ENCODE results near the gene DDX3X.

- TF ChIP-seq CTCF (IDR thresholded peaks at IDR 0.05; ENCODE audit: insufficient read depth, low read depth, low read length) (no peak), EZH2 (IDR thresholded peaks at IDR 0.05; ENCODE audit: insufficient read depth, low read length) (no peak)
These were observed 71.6 kb downstream of the DDX3X start for GRCh38 chrX:41405551-41405950.

Measured in astrocyte (in vitro differentiated cells and primary cell).